Heart right ventricle (tissue), 16 donors: ENCODE measurements around the gene JAKMIP1. TPM values are rescaled to one million over a fixed set of nuclear protein-coding genes. Genes with fewer than 3 reads are reported as not detected.

ENCODE experiments used
- ATAC-seq, 8 donors: fragments of 200-7000 bp; cut with Tn5 transposase; one replicate each; pipeline ENCODE4 v1.9.1; 2020; ENCODE audit warnings: mild to moderate bottlenecking in 8 of 8, moderate library complexity in 8 of 8, moderate number of reproducible peaks in 1 of 8
- DNase-seq, 2 donors: peaks; one replicate each; pipeline ENCODE4 v3.0.0-alpha.2; 2020
- H3K27ac ChIP-seq, 10 donors: fragments of 200-600 bp; sonication (generic) in 2 of 10; one replicate each; pipeline versions ENCODE4 v1.5.0 to v1.8.0; 2020 to 2022; ENCODE audit warnings: mild to moderate bottlenecking in 3 of 10
- H3K27me3 ChIP-seq, 7 donors: fragments of 200-600 bp; one replicate each; pipeline ENCODE4 v1.8.0; 2021 to 2022; ENCODE audit warnings: mild to moderate bottlenecking in 2 of 7
- H3K36me3 ChIP-seq, 9 donors: fragments of 200-600 bp; sonication (generic) in 1 of 9; one replicate each; pipeline versions ENCODE4 v1.5.0 to v1.8.0; 2020 to 2022; ENCODE audit warnings: mild to moderate bottlenecking in 2 of 9
- H3K4me1 ChIP-seq, 9 donors: fragments of 200-600 bp; sonication (generic) in 1 of 9; one replicate each; pipeline versions ENCODE4 v1.5.0 to v1.8.0; 2020 to 2022; ENCODE audit warnings: mild to moderate bottlenecking in 4 of 9
- H3K4me3 ChIP-seq, 10 donors: fragments of 200-600 bp; sonication (generic) in 2 of 10; one replicate each; pipeline versions ENCODE4 v1.5.0 to v1.8.0; 2020 to 2022; ENCODE audit warnings: mild to moderate bottlenecking in 7 of 10, moderate library complexity in 2 of 10
- H3K9me3 ChIP-seq, 11 donors: fragments of 200-600 bp in 10 of 11; sonication (generic) in 2 of 11; one replicate each; pipeline versions ENCODE4 v1.5.0 to v1.8.0; 2013 to 2022; ENCODE audit warnings: mild to moderate bottlenecking in 2 of 11, control low read depth in 1 of 11, moderate library complexity in 1 of 11
- CTCF ChIP-seq, 9 donors: fragments of 200-600 bp; sonication (generic) in 2 of 9; IDR thresholded peaks; one replicate each; pipeline versions ENCODE4 v1.5.0 to v1.8.0; 2021 to 2022; ENCODE audit warnings: antibody characterized with exemption in 9 of 9, mild to moderate bottlenecking in 5 of 9, moderate library complexity in 1 of 9
- WGBS, 2 donors: extraction: QIAGEN DNeasy Blood & Tissue Kit; methylation state at CpG; one replicate each; pipeline ENCODE4 v1.1.7; 2013; ENCODE audit warnings: inconsistent platforms in 1 of 2; 5-methylcytosine and 5-hydroxymethylcytosine counted together
- intact Hi-C, 10 donors: fragments of 100-400 bp; cut with DNase I; formaldehyde crosslinking; loops; one replicate each; pipeline versions ENCODE4 v1.11.1 to v1.14.2; 2022
- polyA plus RNA-seq, 2 donors: library from polyadenylated mRNA; stranded (reverse); fragments of 200-250 nt; gene quantifications; one replicate each; pipeline ENCODE4 v1.2.3, GENCODE V29; 2013
- total RNA-seq, 10 donors: library from RNA; stranded (reverse); fragmentation: NEBNext Ultra II Directional in 3 of 10; extraction: Animal tissue kit (Norgen Biotek cat#: 25700) in 3 of 10; gene quantifications; one replicate each; pipeline versions ENCODE4 v1.2.1 to v1.2.4, GENCODE V29; 2021 to 2023
- donor health status: Arrhythmogenic right ventricular cardiomyopathy.
- donor health status: ischemic (EF 13 %, LVEDD 7.1; RV severe dilation, severe dysfunction).
- donor health status: healthy with polysubstance abuse.
- donor health status: DM: no; HTN: yes; CAD: no.
- donor health status: DM: no; HTN: no; CAD: no.
- donor health status: ischemic (EF 25% LVEDD 6.9; RV normal size, moderate dysfunction).
- donor health status: ischemic (EF 25% LVEDD 5.7; RV mildly dilated, moderate dysfunction).
- donor health status: healthy.
- donor health status: DM: yes; HTN: yes; CAD: no.
- donor health status: Ischemic cardiomyopathy.
- donor health status: ischemic (EF 35%, LVEDD 5.7; RV mildly dilated, moderate dysfunction).
- donor health status: nonischemic (EF 11% LVEDD 7.7; RV severe dilation, severe dysfunction).
- donor health status: DM: yes; HTN: yes; CAD: no.
- donor health status: PGD.
- donor health status: ischemic (EF 29% LVEDD 5.4; RV normal size, mild dysfunction).
- donor health status: nonischemic (EF 23%, LVEDD 6.1; RV moderate dilation, normal function).

The JAKMIP1 gene
- total and polyA plus RNA-seq, 12 donors, result 0.04 to 0.76 (median 0.14) TPM; not detected in 8

GRCh38 chr4:6018331-6018730 is 182.0 kb downstream of the JAKMIP1 start, which contains the start of gene C4orf50:
C4orf50 (minus strand) TSS chr4:6018431.
- peaks cover 3 to 66% (median 29%) of the 10 kb centered on the region in 7 donors for H3K27me3 ChIP-seq
- no peaks in the 10 kb centered on the region for H3K9me3 ChIP-seq
- ATAC-seq (no peak), DNase-seq (no peak)
- no peak within 1 kb of the TSS for H3K4me3 ChIP-seq
- intact Hi-C loops, result no loop called here
- no peak for TF ChIP-seq CTCF (IDR thresholded peaks at IDR 0.05)
- H3K36me3 ChIP-seq, result no peaks in the 10 kb centered on the region
- H3K27ac ChIP-seq, result no peak within 1 kb of the TSS
- 63 to 65% methylated on average over 8 of the region's 8 CpGs for WGBS, 2 donors
- no peaks in the 10 kb centered on the region for H3K4me1 ChIP-seq

GRCh38 chr4:6017800-6018199 is 182.5 kb downstream of the JAKMIP1 start:
- H3K36me3 ChIP-seq, result no peaks in the 10 kb centered on the region
- 81 to 87% methylated on average over 11 of the region's 11 CpGs for WGBS, 2 donors

GRCh38 chr4:6017030-6017429 is 183.3 kb downstream of the JAKMIP1 start:
- Histone ChIP-seq H3K4me3 (no peak overlapping the region), H3K36me3 (no peaks in the 10 kb centered on the region), H3K4me1 (peaks cover 0 to 4% (median 0%) of the 10 kb centered on the region in 9 donors), H3K27ac (no peak overlapping the region), H3K27me3 (peaks cover 0 to 67% (median 32%) of the 10 kb centered on the region in 7 donors), H3K9me3 (no peaks in the 10 kb centered on the region)
- intact Hi-C loops, result no loop called here
- ATAC-seq, result no peak
- 69 to 71% methylated on average over 10 of the region's 10 CpGs for WGBS, 2 donors
- TF ChIP-seq CTCF (IDR thresholded peaks at IDR 0.05), result no peak
- DNase-seq, result no peak

More at GRCh38 chr4:6017800-6018199, 182.5 kb downstream of the JAKMIP1 start:
- no peaks in the 10 kb centered on the region for H3K4me1 ChIP-seq
- no peak for ATAC-seq
- TF ChIP-seq CTCF (IDR thresholded peaks at IDR 0.05), result no peak
- H3K27ac ChIP-seq, result no peak overlapping the region
- H3K9me3 ChIP-seq, result no peaks in the 10 kb centered on the region
- intact Hi-C loops, result no loop called here
- H3K27me3 ChIP-seq, result peaks cover 2 to 67% (median 29%) of the 10 kb centered on the region in 7 donors
- H3K4me3 ChIP-seq, result no peak overlapping the region
- no peak for DNase-seq

GRCh38 chr4:6013564-6013963 is 186.8 kb downstream of the JAKMIP1 start:
- no peaks in the 10 kb centered on the region for H3K9me3 ChIP-seq
- intact Hi-C loops, result no loop called here
- DNase-seq, result no peak
- no peaks in the 10 kb centered on the region for H3K36me3 ChIP-seq
- peaks cover 0 to 9% (median 0%) of the 10 kb centered on the region in 9 donors for H3K4me1 ChIP-seq
- H3K27me3 ChIP-seq, result peaks cover 0 to 62% (median 28%) of the 10 kb centered on the region in 7 donors
- ATAC-seq, result no peak
- H3K27ac ChIP-seq, result no peak overlapping the region
- 69 to 80% methylated on average over 12 of the region's 12 CpGs for WGBS, 2 donors
- no peak overlapping the region for H3K4me3 ChIP-seq
- no peak for TF ChIP-seq CTCF (IDR thresholded peaks at IDR 0.05)
